MG63 (cell line): ENCODE measurements around the gene RBMS3. TPM values are rescaled to one million over a fixed set of nuclear protein-coding genes. Genes with fewer than 3 reads are reported as not detected.

Source experiments
- DNase-seq: peaks from one replicate; pipeline ENCODE4 v3.0.0-alpha.2; 2020
- H3K27me3 ChIP-seq: fragments of 250-450 bp; sonication (Bioruptor Pico); 2 replicates; pipeline ENCODE4 v1.5.1; 2020; ENCODE audit warnings: mild to moderate bottlenecking, moderate library complexity
- H3K36me3 ChIP-seq: fragments of 250-450 bp; sonication (Bioruptor Pico); 2 replicates; pipeline ENCODE4 v1.5.1; 2020; ENCODE audit warnings: mild to moderate bottlenecking, moderate library complexity
- H3K4me3 ChIP-seq: fragments of 250-450 bp; sonication (Bioruptor Pico); 2 replicates; pipeline ENCODE4 v1.5.1; 2020; ENCODE audit warnings: mild to moderate bottlenecking, moderate library complexity
- H3K9me3 ChIP-seq: fragments of 250-450 bp; sonication (Bioruptor Pico); 2 replicates; pipeline ENCODE4 v1.5.1; 2020; ENCODE audit warnings: mild to moderate bottlenecking, moderate library complexity
- total RNA-seq: library from RNA; depleted of rRNA; stranded (reverse); fragments of >200 nt; shearing (Covaris generic); gene quantifications from 2 replicates; pipeline ENCODE4 v1.2.3, GENCODE V29; 2014; ENCODE audit warnings: low replicate concordance

The RBMS3 gene
- total RNA-seq, 1 experiment from 2014 or later = 12.0 TPM

- no peak overlapping the region for H3K4me3 ChIP-seq
- H3K36me3 ChIP-seq = no peaks in the 10 kb centered on the region
- H3K9me3 ChIP-seq = no peaks in the 10 kb centered on the region
- no peak for DNase-seq
- no peaks in the 10 kb centered on the region for H3K27me3 ChIP-seq
Observed at GRCh38 chr3:29827756-29828155, 546.9 kb downstream of the RBMS3 start.

- H3K27me3 ChIP-seq = no peaks in the 10 kb centered on the region
- H3K9me3 ChIP-seq = no peaks in the 10 kb centered on the region
- no peak for DNase-seq
- no peaks in the 10 kb centered on the region for H3K36me3 ChIP-seq
- no peak overlapping the region for H3K4me3 ChIP-seq
Observed at GRCh38 chr3:29829340-29829739, 548.5 kb downstream of the RBMS3 start.

DNA sequence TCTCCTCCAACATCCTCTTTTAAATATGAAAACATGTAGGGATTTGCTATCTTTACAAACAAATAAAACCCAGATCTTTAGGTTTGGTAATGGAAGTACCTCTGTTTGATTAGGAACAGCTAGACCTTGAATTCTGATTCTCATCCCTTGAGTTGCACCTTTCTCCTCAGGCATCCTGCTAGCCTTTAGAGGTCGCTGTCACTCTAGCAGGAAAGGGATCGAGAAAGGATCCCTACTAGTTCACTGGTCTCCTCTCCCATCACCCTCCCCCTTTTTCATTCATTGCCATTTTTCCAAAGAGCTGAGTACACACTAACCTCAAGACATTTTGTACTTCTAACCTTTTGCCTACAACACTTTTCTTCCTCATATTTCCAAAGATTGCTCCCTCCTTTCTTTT, 569.8 kb downstream of the RBMS3 start:
- no peaks in the 10 kb centered on the region for H3K27me3 ChIP-seq
- no peaks in the 10 kb centered on the region for H3K36me3 ChIP-seq
- DNase-seq = no peak
- H3K4me3 ChIP-seq = no peak overlapping the region
- no peaks in the 10 kb centered on the region for H3K9me3 ChIP-seq

DNA sequence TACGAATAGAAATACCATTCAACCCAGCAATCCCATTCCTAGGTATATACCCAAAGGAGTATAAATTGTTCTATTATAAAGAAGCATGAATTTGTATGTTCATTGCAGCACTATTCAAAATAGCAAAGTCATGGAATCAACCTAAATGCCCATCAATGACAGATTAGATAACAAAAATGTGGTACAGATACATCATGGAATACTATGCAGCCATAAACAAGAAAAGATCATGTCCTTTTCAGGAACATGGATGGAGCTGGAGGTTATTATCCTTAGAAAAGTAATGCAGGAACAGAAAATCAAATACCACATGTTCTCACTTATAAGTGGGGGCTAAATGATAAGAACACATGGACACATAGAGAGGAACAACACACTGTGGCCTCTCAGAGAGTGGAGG, 571.9 kb downstream of the RBMS3 start:
- no peaks in the 10 kb centered on the region for H3K36me3 ChIP-seq
- DNase-seq = no peak
- no peaks in the 10 kb centered on the region for H3K9me3 ChIP-seq
- no peaks in the 10 kb centered on the region for H3K27me3 ChIP-seq
- no peak overlapping the region for H3K4me3 ChIP-seq

DNA sequence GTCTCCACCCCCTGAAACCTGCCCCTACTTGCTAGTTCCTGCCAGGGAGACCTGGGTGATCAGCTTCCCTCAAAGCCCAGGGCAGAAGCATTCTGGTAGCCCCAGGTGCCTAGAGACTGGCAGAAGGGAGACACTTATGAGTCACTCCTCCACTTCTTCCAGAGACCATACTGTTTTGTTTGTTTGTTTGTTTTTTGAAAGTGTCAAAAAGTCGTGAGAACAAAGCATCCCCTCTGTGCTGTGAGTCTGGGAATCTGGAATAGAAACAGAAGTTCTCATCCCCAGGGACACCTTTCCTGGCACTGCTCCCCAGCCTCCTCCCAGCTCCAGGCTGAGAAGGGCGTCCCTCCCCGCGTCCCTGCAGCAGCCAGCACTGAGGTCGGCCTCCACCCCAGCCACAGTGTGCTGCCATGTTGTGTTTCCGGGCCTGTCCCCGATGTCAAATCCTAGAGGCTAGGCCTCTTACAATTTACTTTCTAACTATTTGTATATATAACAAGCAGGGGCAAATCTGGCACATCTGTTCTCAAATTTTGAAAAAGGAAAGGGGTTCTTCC, 573.0 kb downstream of the RBMS3 start:
- DNase-seq = no peak
- no peaks in the 10 kb centered on the region for H3K9me3 ChIP-seq
- no peaks in the 10 kb centered on the region for H3K27me3 ChIP-seq
- no peak overlapping the region for H3K4me3 ChIP-seq
- no peaks in the 10 kb centered on the region for H3K36me3 ChIP-seq

- Histone ChIP-seq H3K9me3 (no peaks in the 10 kb centered on the region), H3K27me3 (no peaks in the 10 kb centered on the region), H3K36me3 (no peaks in the 10 kb centered on the region), H3K4me3 (no peak overlapping the region)
- no peak for DNase-seq
Observed at GRCh38 chr3:29854821-29855220, 574.0 kb downstream of the RBMS3 start.

GRCh38 chr3:29859726-29860270, 578.9 kb downstream of the RBMS3 start:
- H3K36me3 ChIP-seq = no peaks in the 10 kb centered on the region
- H3K27me3 ChIP-seq = no peaks in the 10 kb centered on the region
- no peak for DNase-seq
- no peak overlapping the region for H3K4me3 ChIP-seq
- no peaks in the 10 kb centered on the region for H3K9me3 ChIP-seq

DNA sequence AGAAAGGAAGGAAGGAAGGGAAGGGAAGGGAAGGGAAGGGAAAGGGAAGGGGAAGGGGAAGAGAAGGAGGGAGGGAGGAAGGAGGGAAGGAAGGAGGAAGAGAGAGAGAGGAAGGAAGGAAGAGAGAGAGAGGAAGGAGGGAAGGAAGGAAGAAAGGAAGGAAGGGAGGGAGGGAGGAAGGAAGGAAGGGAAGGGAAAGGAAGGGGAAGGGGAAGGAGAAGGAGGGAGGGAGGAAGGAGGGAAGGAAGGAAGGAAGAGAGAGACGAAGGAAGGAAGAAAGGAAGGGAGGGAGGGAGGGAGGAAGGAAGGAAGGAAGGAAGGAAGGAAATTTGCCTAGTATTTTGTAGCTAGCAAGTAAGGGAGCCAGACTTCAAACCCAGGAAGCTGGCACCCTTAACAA, 583.9 kb downstream of the RBMS3 start:
- H3K9me3 ChIP-seq = no peaks in the 10 kb centered on the region
- no peak for DNase-seq
- no peaks in the 10 kb centered on the region for H3K36me3 ChIP-seq
- H3K27me3 ChIP-seq = no peaks in the 10 kb centered on the region
- H3K4me3 ChIP-seq = no peak overlapping the region

DNA sequence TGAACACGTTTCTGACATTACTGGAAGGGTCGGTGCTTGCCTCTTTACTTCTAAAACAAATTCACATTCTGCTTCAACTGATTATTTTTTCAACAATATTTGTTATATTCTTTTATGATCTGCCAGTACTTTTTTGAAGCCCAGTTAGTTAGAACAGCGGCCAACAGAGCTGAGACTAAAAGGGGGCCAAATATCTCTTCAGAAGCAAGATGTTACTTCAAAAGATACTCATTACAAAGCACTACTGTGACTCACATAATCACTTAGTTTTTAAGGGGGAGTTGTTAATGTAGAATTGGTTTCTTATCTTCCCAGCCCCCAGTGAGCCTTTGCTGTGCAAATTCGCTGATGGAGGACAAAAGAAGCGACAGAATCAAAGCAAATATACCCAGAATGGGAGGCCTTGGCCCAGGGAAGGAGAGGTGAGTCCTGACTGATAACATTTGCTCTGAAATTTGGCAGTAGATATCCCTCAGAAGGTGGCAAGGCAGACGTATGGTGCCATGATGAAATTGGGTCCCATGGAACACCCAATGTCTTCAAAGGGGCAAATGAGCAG, 587.8 kb downstream of the RBMS3 start:
- Histone ChIP-seq H3K27me3 (no peaks in the 10 kb centered on the region), H3K9me3 (no peaks in the 10 kb centered on the region), H3K36me3 (no peaks in the 10 kb centered on the region), H3K4me3 (no peak overlapping the region)
- DNase-seq = no peak

DNA sequence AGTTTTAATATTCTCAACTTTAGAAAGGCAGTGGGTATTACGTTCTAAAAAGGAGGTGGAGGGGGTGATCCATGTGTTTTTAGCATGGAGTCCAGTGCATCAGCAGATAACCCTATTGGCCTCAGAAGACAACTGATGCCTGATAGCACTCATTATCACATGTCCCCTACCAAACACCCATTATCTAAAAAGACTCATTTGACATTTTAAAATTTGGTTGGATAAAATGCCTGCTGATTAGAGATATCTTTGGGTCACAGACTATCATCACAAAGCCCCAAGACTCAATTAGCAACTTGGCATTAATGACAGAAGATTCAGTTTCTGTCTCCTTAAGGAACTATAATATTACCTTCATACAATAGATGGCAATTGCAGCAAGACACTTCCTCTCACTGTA, 589.3 kb downstream of the RBMS3 start:
- Histone ChIP-seq H3K36me3 (no peaks in the 10 kb centered on the region), H3K27me3 (no peaks in the 10 kb centered on the region), H3K4me3 (no peak overlapping the region), H3K9me3 (no peaks in the 10 kb centered on the region)
- DNase-seq = no peak

GRCh38 chr3:29871087-29871486, 590.2 kb downstream of the RBMS3 start:
- Histone ChIP-seq H3K9me3 (no peaks in the 10 kb centered on the region), H3K36me3 (no peaks in the 10 kb centered on the region), H3K27me3 (no peaks in the 10 kb centered on the region), H3K4me3 (no peak overlapping the region)
- DNase-seq = no peak

GRCh38 chr3:29880809-29881208, 599.9 kb downstream of the RBMS3 start:
- Histone ChIP-seq H3K9me3 (no peaks in the 10 kb centered on the region), H3K4me3 (no peak overlapping the region), H3K27me3 (no peaks in the 10 kb centered on the region), H3K36me3 (no peaks in the 10 kb centered on the region)
- no peak for DNase-seq

GRCh38 chr3:29887451-29887850, 606.6 kb downstream of the RBMS3 start:
- Histone ChIP-seq H3K9me3 (no peaks in the 10 kb centered on the region), H3K4me3 (no peak overlapping the region), H3K27me3 (no peaks in the 10 kb centered on the region), H3K36me3 (no peaks in the 10 kb centered on the region)
- no peak for DNase-seq

- no peak overlapping the region for H3K4me3 ChIP-seq
- no peak for DNase-seq
- H3K27me3 ChIP-seq = no peaks in the 10 kb centered on the region
- H3K36me3 ChIP-seq = no peaks in the 10 kb centered on the region
- H3K9me3 ChIP-seq = no peaks in the 10 kb centered on the region
Observed at GRCh38 chr3:29889215-29889614, 608.3 kb downstream of the RBMS3 start.

GRCh38 chr3:29890801-29891200, 609.9 kb downstream of the RBMS3 start:
- no peak for DNase-seq
- Histone ChIP-seq H3K36me3 (no peaks in the 10 kb centered on the region), H3K9me3 (no peaks in the 10 kb centered on the region), H3K4me3 (no peak overlapping the region), H3K27me3 (no peaks in the 10 kb centered on the region)

DNA sequence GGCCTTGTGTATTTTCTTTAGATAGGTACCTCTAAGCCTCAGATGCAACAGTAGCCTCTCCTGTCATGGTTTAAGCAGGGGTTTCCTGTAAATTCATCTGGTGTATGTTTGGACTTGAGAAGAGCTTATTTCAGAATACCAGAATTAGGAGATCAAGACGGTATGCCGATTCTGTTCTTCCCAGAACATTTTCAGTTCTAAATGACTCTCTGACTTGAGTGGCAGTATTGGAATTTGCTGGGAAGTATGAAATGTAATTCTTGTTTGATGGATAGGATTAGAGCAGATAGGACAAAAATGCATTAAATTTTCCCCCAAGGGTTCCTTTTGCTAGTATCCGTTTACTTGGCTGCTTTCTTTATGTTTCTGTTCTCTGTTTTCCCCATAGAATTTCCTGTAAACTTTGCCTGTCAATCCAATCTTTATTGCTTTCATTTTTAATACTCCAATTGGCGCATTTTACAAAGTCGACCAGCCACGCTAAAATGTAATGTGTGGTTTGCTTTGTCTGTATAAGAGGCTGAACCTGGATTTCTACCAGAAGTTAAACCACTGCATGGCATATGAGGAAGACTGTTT, 612.2 kb downstream of the RBMS3 start:
- no peaks in the 10 kb centered on the region for H3K27me3 ChIP-seq
- peak overlapping the region; percentile 8 for H3K4me3 ChIP-seq
- no peaks in the 10 kb centered on the region for H3K36me3 ChIP-seq
- no peaks in the 10 kb centered on the region for H3K9me3 ChIP-seq
- DNase-seq = no peak

DNA sequence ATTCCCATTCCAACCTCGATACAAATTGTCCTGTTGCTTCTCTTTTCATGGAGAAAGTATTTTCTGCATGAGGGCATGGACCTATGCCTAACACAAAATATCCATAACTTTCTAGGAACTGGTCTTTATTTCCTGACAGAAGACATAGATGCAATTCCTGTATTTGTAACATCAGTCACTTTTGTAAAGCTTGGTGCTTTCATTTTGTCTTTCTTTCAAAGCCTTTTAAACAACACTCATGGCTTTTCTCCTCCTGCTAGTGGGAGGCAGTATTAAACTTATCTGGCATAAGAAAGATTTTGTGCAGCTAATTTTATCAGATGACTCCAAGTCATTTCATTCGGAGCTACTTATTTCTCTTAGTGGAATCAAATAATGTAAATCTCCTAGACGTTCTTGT, 616.0 kb downstream of the RBMS3 start:
- H3K9me3 ChIP-seq = no peaks in the 10 kb centered on the region
- DNase-seq = no peak
- no peaks in the 10 kb centered on the region for H3K27me3 ChIP-seq
- no peak overlapping the region for H3K4me3 ChIP-seq
- no peaks in the 10 kb centered on the region for H3K36me3 ChIP-seq
